IMR-90 (cell line): ENCODE measurements around the gene PISD. TPM values are rescaled to one million over a fixed set of nuclear protein-coding genes. Genes with fewer than 3 reads are reported as not detected.
A peak's percentile ranks its signal among the peaks of the same experiment; 100 is the strongest.

Source experiments
- ATAC-seq: fragments of 200-7000 bp; cut with Tn5 transposase; 2 replicates; pipeline ENCODE4 v1.9.1; 2020; ENCODE audit warnings: low read depth, mild to moderate bottlenecking, moderate library complexity
- BruUV-seq: library from RNA; stranded (reverse); fragments of 400-500 nt; replicated peaks from 2 replicates; lab custom pipeline; 2021; lab: Mats Ljungman, UMichigan
- CTCF ChIA-PET: fragments of 300-600 bp; formaldehyde crosslinking; extraction: SDS; loops from one replicate; lab custom pipeline; 2021; ENCODE audit warnings: antibody characterized with exemption; lab: Yijun Ruan, JAX
- POLR2A ChIA-PET: fragments of 300-600 bp; sonication (Branson Sonifier 250); formaldehyde crosslinking; loops from one replicate; lab custom pipeline; 2022; ENCODE audit warnings: antibody characterized with exemption; ENCODE audit not compliant: unreplicated experiment; lab: Charles Lee
- DNase-seq: peaks from one replicate; pipeline ENCODE4 v3.0.0; 2013
- H2AFZ ChIP-seq: replicated peaks from 2 replicates; pipeline ENCODE3; 2013; ENCODE audit warnings: low read length, mild to moderate bottlenecking; ENCODE audit not compliant: poor library complexity
- H2AK5ac ChIP-seq: 2 replicates; pipeline ENCODE4 v1.6.1; 2013; ENCODE audit warnings: low read depth, low read length, inconsistent platforms
- H2AK9ac ChIP-seq: replicated peaks from 2 replicates; pipeline ENCODE3; 2013; ENCODE audit warnings: mild to moderate bottlenecking, low read depth, low read length, moderate library complexity; ENCODE audit not compliant: poor library complexity
- H2BK120ac ChIP-seq: 2 replicates; pipeline ENCODE4 v1.6.1; 2013; ENCODE audit warnings: low read depth, low read length, inconsistent platforms
- H2BK15ac ChIP-seq: 3 replicates; pipeline ENCODE4 v1.6.1; 2013; ENCODE audit warnings: low read depth, low read length, inconsistent platforms
- H2BK20ac ChIP-seq: 2 replicates; pipeline ENCODE4 v1.6.1; 2013; ENCODE audit warnings: low read depth, mild to moderate bottlenecking, inconsistent platforms, low read length, moderate library complexity
- H2BK5ac ChIP-seq: 2 replicates; pipeline ENCODE4 v1.6.1; 2013; ENCODE audit warnings: mild to moderate bottlenecking, low read depth, low read length, inconsistent platforms; ENCODE audit not compliant: poor library complexity, severe bottlenecking
- H3K14ac ChIP-seq: replicated peaks from 2 replicates; pipeline ENCODE4 v1.6.1; 2013; ENCODE audit warnings: low read depth, low read length, inconsistent platforms
- H3K18ac ChIP-seq: 2 replicates; pipeline ENCODE4 v1.6.1; 2013; ENCODE audit warnings: low read depth, low read length, control low read depth
- H3K23ac ChIP-seq: 2 replicates; pipeline ENCODE4 v1.6.1; 2013; ENCODE audit warnings: low read depth, low read length, inconsistent platforms
- H3K27ac ChIP-seq: 2 replicates; pipeline ENCODE4 v1.5.1; 2013; ENCODE audit warnings: mild to moderate bottlenecking, control low read depth, low read length; ENCODE audit not compliant: insufficient read depth
- H3K27me3 ChIP-seq: 2 replicates; pipeline ENCODE4 v1.6.1; 2013; ENCODE audit warnings: low read length; ENCODE audit not compliant: control insufficient read depth, insufficient read depth
- H3K36me3 ChIP-seq: 2 replicates; pipeline ENCODE4 v1.6.1; 2013; ENCODE audit warnings: low read length, mixed read lengths; ENCODE audit not compliant: control insufficient read depth, insufficient read depth
- H3K4ac ChIP-seq: 2 replicates; pipeline ENCODE4 v1.6.1; 2013; ENCODE audit warnings: low read depth, low read length, inconsistent platforms
- H3K4me1 ChIP-seq: 2 replicates; pipeline ENCODE4 v1.6.1; 2013; ENCODE audit warnings: low read length, mixed read lengths; ENCODE audit not compliant: control insufficient read depth, insufficient read depth
- H3K4me2 ChIP-seq: 2 replicates; pipeline ENCODE4 v1.6.1; 2013; ENCODE audit warnings: low read depth, mild to moderate bottlenecking, control low read depth, low read length, moderate library complexity
- H3K4me3 ChIP-seq: 2 replicates; pipeline ENCODE4 v1.5.1; 2013; ENCODE audit warnings: low read depth, mild to moderate bottlenecking, control low read depth, low read length, moderate library complexity; ENCODE audit not compliant: insufficient read depth
- H3K56ac ChIP-seq: 2 replicates; pipeline ENCODE4 v1.6.1; 2013; ENCODE audit warnings: low read length, inconsistent platforms; ENCODE audit not compliant: insufficient read depth; ENCODE audit errors: extremely low read depth
- H3K79me1 ChIP-seq, 2 experiments: 2 replicates each; pipeline ENCODE4 v1.6.1; 2013; ENCODE audit warnings: low read length in 2 of 2, inconsistent platforms in 1 of 2, low read depth in 1 of 2
- H3K9ac ChIP-seq: 2 replicates; pipeline ENCODE4 v1.6.1; 2013; ENCODE audit warnings: low read depth, low read length, control low read depth
- H3K9me1 ChIP-seq: 2 replicates; pipeline ENCODE4 v1.6.1; 2013; ENCODE audit warnings: low read length, inconsistent platforms; ENCODE audit not compliant: insufficient read depth
- H3K9me3 ChIP-seq: 2 replicates; pipeline ENCODE4 v1.6.1; 2013; ENCODE audit warnings: low read length; ENCODE audit not compliant: control insufficient read depth, insufficient read depth
- H4K20me1 ChIP-seq: 2 replicates; pipeline ENCODE4 v1.6.1; 2013; ENCODE audit warnings: low read length, inconsistent platforms; ENCODE audit not compliant: insufficient read depth
- H4K5ac ChIP-seq: 2 replicates; pipeline ENCODE4 v1.6.1; 2013; ENCODE audit warnings: mild to moderate bottlenecking, low read depth, low read length, control low read depth
- H4K8ac ChIP-seq, 2 experiments: 2 replicates each; pipeline ENCODE4 v1.6.1; 2013; ENCODE audit warnings: low read depth in 2 of 2, low read length in 2 of 2, control low read depth in 1 of 2, inconsistent platforms in 1 of 2
- H4K91ac ChIP-seq: 2 replicates; pipeline ENCODE4 v1.6.1; 2013; ENCODE audit warnings: low read depth, low read length, inconsistent platforms; ENCODE audit not compliant: insufficient read depth
- CEBPB ChIP-seq: IDR thresholded peaks from 2 replicates; pipeline ENCODE4 v1.6.1; 2012; ENCODE audit warnings: low read depth, low read length, improper control_type of control experiment
- MAZ ChIP-seq: IDR thresholded peaks from 2 replicates; pipeline ENCODE4 v1.6.1; 2012; ENCODE audit warnings: low read depth, mild to moderate bottlenecking, low read length, improper control_type of control experiment, moderate library complexity, borderline replicate concordance
- NFE2L2 ChIP-seq: fragments of 150-350 bp; IDR thresholded peaks from 2 replicates; pipeline ENCODE4 v1.6.1; 2016; ENCODE audit warnings: low read depth, mild to moderate bottlenecking, low read length
- POLR2A ChIP-seq: IDR thresholded peaks from 2 replicates; pipeline ENCODE4 v1.6.1; 2012; ENCODE audit warnings: mild to moderate bottlenecking, low read depth, low read length
- USF2 ChIP-seq: fragments of 150-350 bp; IDR thresholded peaks from 2 replicates; pipeline ENCODE4 v1.6.1; 2017; ENCODE audit warnings: mild to moderate bottlenecking, antibody characterized with exemption, low read length, low read depth
- WGBS, 2 experiments: methylation state at CpG; one replicate each; pipeline versions ENCODE4 v1.1.5 to v1.1.7; 2013; ENCODE audit warnings: missing lambda C conversion rate in 2 of 2; ENCODE audit not compliant: insufficient read length in 1 of 2; ENCODE audit errors: extremely low coverage in 2 of 2; 5-methylcytosine and 5-hydroxymethylcytosine counted together
- dilution Hi-C: fragments of 300-500 bp; cut with HindIII; formaldehyde crosslinking; loops from one replicate; pipeline ENCODE4 v1.14.3; 2018; ENCODE audit warnings: low sequenced_read_pairs; ENCODE audit not compliant: unreplicated experiment
- in situ Hi-C: fragments of 300-500 bp; cut with MboI; formaldehyde crosslinking; loops from 3 replicates; pipeline ENCODE4 v1.14.3; 2019; ENCODE audit warnings: low sequenced_read_pairs, inconsistent platforms, mixed read lengths
- intact Hi-C: fragments of 100-400 bp; cut with micrococcal nuclease; formaldehyde crosslinking; loops from 2 replicates; pipeline ENCODE4 v1.10.0; 2022
- polyA plus RNA-seq, 3 experiments: library from polyadenylated mRNA; depleted of rRNA; stranded (reverse); fragments of >200 nt; gene quantifications; 2 replicates each; pipeline ENCODE4 v1.2.3, GENCODE V29; 2012; ENCODE audit warnings: low replicate concordance in 1 of 3
- total RNA-seq: library from RNA; depleted of rRNA; stranded (reverse); fragments of >200 nt; gene quantifications from 2 replicates; pipeline ENCODE4 v1.2.3, GENCODE V29; 2012

PISD gene
- total and polyA plus RNA-seq, 2 of the 4 experiments (the other 2 are of a cell fraction): 34.1 to 48.8 TPM

- Histone ChIP-seq H2AK9ac (no peak overlapping the region), H2AFZ (peak overlapping the region; percentile 99), H2BK5ac (no peak overlapping the region), H3K14ac (no peak overlapping the region), H3K18ac (no peak overlapping the region), H3K27ac (no peak overlapping the region), H3K4me2 (peak overlapping the region; percentile 73; the same call in 1 of the 2 replicates), H3K36me3 (no peaks in the 10 kb centered on the region), H3K9me1 (no peaks in the 10 kb centered on the region; the same call in 1 of the 2 replicates), H2BK20ac (no peak overlapping the region; the same call in 1 of the 2 replicates), H3K27me3 (no peaks in the 10 kb centered on the region), H3K56ac (no peak overlapping the region), H3K79me1 (peaks cover 20 to 32% of the 10 kb centered on the region in 2 experiments), H2AK5ac (0 out of 2 replicates have a peak overlapping the region, but pooled peaks have one; percentile 3), H4K5ac (peak overlapping the region; percentile 69), H2BK120ac (no peak overlapping the region), H4K91ac (peak overlapping the region; percentile 85; the same call in 1 of the 2 replicates), H2BK15ac (peak overlapping the region; percentile 58; the same call in 1 of the 3 replicates), H3K4me1 (peaks cover 3% of the 10 kb centered on the region), H4K8ac (peak overlapping the region; percentile 89 to 95), H3K23ac (no peak overlapping the region), H3K9me3 (no peaks in the 10 kb centered on the region), H3K4me3 (no peak overlapping the region), H3K4ac (peak overlapping the region; percentile 83), H3K9ac (no peak overlapping the region), H4K20me1 (no peaks in the 10 kb centered on the region)
- intact Hi-C loops (loop anchor here (5.0 to 10.0 kb wide), 3 partner anchors 90 to 812 kb away; partner anchors contain the start of genes DEPDC5, FBXO7 and PRR14L), in situ Hi-C loops (no loop called here), dilution Hi-C loops (no loop called here)
- DNase-seq: no peak
- 80% methylated on average over 2 of the region's 8 CpGs; no CpG with 5 or more reads in 1 of the 2 experiments for WGBS, 2 experiments
- ATAC-seq: no peak
- no TSS peak for BruUV-seq
- CTCF ChIA-PET: interaction anchor here (1.6 kb wide), 1 partner anchor 308 kb away, joined by 5 read pairs; no protein-coding TSS in a partner anchor
- TF ChIP-seq MAZ (no peak), USF2 (no peak), CEBPB (no peak), POLR2A (no peak), NFE2L2 (no peak)
- POLR2A ChIA-PET: no interaction called here
These were observed 638 bp upstream of the PISD start for GRCh38 chr22:31662668-31663037.
